HG03060 (cell line): ENCODE data around the gene KCNMA1.

Experiments used
- ATAC-seq: cut with Tn5 transposase; IDR thresholded peaks from one replicate; pipeline ENCODE4 v1.9.1; 2021; ENCODE audit warnings: low read depth, moderate number of reproducible peaks; ENCODE audit not compliant: unreplicated experiment

KCNMA1 gene

DNA sequence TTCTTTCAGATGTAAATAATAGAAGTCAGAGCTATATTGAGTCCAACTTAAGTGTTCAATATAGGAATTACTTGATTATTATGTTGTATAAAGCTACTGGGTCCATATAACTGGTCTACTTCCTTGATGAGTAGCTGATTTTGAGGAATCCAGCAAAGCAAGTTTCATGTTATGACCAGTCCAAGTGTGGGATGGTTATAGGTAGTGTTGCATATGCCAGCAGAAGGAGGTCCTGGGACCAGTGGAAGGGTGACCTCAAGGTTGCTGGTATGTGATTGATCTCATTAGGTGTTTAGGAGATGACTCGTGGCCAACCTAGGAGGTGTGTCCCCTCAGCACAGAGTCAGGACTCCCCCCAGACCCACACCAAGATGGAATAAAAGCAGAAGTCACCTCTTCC lies 551.5 kb downstream of the KCNMA1 start:
- ATAC-seq, result no peak

DNA sequence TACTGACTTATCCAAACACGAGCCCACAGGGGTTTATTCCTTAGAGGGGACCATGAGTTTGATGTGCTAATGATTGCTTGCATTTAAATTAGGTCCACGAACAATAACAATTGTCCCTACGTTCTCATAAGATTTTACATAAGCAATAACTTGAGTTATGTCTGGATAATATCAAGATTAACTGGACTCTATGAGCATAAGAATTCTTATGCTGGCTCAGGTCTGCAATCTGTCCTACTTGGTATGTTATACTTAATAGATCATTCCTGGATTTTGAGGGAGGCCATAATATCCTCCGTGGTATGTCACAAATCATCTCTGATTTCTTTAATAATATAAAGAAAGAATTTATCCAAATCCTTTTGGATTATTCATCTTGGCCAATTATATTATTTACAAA lies 552.3 kb downstream of the KCNMA1 start:
- ATAC-seq, result no peak

DNA sequence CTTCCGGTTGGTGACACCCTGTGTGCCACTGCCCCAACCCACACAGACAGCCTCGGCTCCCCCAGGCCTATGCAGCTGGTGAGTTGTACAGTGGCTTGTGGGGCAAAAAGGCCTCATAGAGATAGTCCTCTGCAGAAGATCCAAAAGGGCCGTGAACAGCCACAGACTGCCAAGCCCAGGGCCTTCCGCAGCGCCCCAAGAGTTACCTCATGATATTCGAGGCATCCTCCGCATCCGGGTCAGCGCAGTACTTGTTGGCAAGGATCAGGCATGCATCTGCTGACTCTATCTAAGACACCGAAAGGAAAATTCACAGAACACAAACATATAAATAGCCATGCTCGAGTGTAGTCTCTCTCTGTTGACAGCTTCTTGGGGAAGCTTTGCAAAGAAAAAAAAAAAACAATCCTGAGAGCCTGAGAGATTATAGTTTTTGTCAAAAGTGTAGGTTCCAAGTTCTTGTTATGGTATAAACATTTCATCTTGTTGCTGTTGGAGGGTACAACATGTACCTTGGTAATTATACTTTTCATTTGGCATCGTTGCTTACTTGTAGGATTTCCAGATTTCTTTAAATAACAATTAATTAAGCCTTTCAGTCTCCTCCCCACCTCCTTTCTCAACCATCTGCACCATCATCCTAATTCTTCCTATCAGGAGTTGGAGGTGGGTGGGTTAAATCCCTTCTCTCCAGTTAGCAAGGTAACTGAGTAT lies 553.0 kb downstream of the KCNMA1 start:
- no peak for ATAC-seq

DNA sequence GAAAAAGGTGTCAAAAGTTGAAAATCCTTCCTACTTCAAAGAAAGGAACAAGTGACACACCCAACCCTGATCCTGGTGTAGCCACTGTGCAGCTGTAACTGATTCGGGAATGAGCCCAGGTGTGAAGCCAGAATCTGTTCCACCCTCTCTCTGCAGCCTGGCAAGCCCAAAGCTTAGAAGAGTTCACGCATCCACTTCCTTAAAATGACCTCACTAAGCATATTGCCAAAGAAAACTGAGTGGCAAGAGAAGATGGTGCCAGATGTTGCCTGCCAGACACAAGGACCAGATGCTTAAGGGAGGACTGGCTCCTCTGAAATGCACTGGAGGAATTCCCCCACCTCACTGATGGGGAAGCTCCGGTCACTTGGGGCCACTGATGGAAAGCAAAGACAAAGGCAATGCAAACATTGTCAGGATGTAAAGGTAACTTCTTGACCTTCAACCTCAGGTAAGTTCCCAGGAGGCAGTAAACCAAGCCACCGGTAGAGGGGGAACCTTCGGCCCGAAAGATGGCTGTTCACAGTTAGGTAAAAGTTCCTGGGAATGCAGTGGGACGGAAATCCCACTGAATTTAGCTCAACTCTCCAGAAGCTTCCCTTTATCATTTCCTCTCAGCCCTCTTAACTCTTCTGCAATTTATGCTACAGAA lies 554.9 kb downstream of the KCNMA1 start:
- no peak for ATAC-seq

DNA sequence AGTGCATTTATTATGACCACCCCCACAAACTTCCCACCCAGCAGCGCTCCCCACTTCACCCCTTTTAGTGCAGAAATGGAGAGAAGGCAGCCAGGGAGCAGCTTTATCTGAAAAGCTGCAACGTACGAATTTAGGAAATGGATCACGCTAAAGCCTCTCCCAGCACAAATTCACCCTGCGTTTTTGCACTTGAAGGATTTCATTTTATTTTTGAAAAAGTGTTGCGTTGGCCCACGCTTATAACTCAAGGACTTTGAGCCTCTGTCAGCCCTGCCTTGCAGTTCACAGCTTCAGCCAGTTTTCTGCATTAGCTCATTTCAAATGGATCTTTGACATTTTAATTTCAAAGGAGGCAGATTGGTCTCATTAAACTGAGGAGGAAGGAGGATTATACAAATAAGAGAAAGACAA lies 556.1 kb downstream of the KCNMA1 start:
- ATAC-seq, result no peak

DNA sequence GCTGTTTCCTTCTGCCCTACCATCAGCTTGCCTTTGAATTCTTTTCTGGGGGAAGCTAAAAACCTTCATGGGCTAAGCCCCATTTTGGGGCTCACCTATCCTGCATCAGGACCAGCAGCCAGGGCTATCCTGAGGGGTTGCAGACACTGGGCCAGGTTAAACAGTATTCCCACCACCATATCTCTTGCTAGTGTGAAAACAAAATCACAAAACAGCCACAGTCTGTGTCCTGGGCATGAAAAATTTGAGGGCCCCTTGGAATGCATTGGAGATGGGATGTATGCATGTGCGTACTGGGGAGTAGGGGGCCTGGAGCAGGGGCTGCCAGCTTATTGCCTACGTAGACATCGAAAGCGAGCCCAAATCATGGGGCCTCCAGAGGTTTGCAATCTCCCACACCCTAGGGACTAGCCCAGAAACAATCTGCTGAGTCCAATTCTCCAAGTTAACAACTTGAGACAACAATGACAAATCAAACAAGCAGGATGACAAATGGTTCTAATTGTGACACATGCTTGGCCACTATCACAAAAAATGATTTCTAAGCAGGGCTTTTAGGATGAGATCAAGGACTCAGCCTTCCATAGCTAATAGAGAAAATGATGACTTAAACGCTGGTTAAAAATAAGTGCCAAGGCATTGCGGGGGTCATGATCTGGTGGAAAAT lies 557.1 kb downstream of the KCNMA1 start:
- ATAC-seq, result no peak

DNA sequence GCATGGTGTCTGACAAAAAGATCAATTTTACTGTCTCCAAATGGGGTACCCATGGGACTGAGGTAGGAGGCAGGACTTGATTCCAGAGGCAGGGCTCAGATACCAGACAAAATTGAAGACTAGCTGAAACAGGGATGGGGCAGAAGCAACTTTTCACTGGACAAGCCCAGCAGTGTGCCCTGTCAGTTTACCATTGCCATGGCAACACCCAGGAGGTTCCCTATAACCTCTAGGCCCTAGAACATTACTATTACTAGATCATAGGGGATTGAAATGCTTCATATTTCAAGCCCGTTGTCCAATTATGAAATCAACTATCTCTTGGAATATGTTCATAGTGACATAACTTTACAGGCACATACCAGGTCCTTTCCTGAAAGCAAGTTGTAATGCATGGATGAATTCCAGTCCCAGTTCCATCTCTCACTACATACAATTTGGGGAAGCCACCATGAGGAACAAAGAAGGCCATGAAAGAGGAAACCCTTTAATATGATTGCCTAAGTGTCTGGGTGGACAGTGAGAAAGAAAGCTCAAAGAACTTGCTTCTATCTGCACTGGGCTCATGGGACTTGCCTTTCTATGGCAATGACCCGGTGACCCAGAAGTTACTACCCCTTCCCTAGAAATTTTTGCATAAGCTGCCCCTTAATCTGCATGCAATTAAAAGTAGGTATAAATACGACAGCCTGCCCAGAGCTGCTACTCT lies 557.9 kb downstream of the KCNMA1 start:
- no peak for ATAC-seq

DNA sequence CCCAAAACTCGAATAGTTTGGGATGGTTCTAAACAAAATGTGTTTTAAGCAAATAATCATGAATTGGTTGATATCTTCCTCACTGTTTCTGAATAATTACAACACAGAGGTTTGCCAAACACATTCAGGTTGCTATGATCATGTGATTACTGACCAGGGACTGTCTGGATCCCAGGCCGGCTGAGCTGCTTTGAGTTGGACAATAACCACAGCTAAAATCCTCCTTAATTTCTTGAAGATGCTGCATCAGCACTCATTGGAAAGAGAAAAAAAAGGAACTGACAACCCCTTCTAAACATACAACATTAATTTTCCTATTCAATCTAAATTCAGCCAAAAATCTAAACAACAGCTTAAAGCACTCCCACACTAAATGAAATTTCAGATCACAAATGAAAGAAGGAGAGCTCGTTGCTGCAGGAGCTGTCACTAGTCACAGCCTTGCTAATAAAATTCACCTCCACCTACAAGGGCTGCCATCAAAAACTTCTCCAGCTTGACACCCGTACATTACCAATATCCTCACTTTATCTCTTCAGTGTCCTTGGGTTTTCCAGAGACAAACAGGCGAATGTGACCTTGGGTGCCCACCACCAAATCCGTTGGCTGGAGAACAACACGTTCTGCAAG lies 560.2 kb downstream of the KCNMA1 start:
- no peak for ATAC-seq

DNA sequence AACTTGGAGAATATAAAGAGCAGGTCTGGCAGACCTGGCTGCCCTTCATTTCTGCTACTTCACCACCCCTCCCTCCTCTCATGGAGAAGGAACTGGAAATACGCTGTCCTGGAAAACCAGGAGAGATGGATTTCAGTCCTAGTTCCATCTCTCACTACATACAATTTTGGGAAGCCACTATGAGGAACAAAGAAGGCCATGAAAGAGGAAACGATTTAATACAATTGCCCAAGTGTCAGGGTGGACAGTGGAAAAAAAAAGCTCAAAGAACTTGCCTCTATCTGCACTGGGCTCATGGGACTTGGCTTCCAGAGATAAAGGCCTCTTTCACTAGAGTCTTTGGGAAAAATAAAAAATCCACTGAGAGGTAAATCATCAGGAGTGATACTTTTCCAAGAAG lies 561.7 kb downstream of the KCNMA1 start:
- no peak for ATAC-seq

DNA sequence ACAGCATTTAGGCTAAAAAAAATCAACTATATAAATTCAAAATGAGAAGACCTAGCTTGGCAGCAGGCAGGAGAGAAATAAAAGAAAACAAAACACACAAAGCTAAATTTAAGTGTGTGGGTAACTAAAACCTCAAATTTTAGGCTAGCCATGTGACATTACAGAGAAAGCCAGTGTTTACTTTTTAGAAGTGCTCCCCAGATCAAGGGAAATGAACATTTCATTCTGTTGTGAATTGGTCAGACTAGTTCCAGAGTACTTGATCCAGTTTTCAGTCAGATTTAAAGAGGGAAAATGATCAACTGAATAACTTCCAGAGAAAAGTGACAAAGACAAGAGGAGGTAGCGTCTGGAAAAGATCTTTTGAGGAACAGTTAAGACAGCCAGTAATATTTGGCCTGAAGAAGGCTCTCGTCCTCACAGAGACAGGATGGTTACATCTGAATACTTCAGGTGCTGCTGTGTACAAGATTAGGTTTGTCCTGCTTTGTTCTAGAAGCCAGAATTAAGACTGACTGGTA lies 563.4 kb downstream of the KCNMA1 start:
- no peak for ATAC-seq

DNA sequence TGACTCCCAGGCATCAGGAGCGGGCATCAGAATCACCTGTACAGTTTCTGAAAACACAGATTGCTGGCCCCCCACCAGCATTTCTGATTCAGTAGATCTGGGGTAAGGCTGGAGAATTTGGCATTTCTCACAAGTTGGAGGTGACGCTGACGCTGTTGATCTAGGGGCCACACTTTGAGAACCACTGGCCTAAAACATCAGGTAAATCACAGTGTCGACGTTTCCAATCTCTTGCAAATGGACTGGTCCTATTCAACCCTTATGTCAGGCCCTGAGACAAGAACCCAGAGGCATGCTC lies 564.0 kb downstream of the KCNMA1 start:
- no peak for ATAC-seq

DNA sequence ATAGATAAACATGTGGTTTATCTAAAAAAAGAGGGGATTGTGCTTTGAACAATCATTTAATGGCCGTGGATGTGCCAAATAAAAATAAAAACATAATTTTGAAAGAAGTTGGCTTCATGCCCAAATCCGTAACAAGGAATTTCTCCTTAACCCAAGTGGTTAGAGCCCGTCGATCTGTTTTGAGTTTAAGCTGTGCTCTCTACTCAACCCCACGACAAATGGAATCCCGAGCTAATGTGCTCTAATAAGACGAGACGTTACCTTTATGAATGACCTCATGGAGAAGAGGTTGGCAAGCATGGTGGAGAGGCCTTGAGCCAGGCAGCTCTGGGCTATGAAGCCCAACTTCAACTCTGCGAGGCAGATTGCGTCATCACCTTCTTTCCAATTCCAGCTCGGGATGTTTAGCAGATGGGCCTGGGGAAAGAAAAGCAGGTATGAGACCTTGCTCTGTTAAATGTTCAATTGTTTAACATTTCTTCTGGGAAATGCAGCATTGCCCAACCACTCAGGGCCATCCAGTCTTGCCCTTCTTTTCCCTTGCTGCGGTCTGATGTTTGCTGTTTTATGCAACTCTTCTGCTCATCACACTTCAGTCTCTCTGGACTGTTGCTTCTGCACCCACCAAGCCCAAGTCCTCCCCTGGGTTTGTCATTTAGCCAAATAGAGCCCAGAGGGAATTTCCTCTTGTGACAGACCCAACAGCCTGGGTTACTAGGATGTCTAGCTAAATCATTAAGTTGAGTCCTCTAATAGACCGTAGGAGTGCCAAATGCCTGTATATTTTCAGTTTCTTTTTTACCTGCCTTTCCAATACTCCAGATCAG lies 564.6 kb downstream of the KCNMA1 start:
- ATAC-seq, result no peak

DNA sequence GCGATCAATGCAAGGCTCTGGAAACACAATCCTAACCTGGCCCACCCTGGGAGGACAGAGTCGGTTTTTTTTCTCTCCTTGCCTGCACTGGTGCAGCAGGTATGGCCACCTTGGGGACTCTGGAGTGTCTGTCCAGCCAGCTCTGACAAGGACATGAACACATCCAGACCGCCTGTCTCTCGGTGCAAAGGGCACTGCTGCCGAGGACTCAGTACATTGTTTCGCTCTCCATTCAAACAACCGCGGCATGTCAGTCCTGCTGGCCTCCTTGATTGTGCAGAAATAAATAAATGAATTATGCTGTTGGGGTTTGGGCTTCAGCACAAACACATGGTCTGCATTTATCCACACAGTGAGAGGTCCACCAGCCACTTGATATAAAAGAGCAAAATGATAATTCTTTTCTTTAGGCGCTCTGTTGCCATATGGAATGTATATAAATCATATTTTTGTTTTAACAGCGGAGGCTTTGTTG lies 565.2 kb downstream of the KCNMA1 start:
- ATAC-seq, result no peak

DNA sequence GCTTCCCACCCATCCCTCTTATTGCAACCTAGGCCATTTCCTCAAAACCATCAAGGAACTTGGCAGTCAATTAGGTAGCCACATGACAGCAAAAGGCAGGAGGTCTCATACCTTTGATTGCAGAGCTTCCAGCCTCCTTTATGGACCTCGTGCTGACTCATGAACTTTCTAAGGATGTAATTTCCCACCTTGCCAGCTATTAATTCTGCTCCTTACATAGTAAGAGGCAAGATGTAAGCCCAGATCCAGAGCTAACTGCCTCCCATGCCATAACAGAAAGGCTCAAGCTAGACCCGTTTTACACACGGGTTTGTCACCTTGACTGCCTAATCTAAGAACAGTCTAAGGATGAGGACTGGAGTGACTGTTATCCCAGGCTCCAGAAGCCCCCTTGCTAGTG lies 565.7 kb downstream of the KCNMA1 start:
- ATAC-seq, result no peak

DNA sequence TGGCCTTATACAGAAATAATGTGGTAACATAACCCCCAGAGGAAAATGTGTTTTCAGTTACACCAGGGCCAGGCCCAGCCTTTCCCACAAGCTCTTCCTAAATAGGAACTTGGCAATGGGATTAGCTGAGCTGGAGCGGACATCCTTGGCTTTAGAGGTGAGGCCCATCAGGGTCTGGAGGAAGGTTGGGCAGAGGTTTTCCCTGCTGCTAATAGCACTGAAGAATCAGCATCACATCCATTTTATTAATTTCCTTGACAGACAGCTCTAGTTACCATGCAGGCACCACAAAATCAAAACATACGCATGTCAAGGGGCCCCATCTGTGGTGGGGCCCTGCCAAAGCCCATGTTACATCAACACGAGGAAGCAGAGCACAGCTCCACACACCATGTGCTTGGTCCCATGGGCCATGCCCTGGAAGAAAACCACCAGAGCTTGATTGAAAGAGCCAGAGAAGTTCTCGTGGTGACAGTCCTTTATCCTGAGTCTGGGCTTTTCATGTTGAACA lies 566.6 kb downstream of the KCNMA1 start:
- ATAC-seq, result no peak

DNA sequence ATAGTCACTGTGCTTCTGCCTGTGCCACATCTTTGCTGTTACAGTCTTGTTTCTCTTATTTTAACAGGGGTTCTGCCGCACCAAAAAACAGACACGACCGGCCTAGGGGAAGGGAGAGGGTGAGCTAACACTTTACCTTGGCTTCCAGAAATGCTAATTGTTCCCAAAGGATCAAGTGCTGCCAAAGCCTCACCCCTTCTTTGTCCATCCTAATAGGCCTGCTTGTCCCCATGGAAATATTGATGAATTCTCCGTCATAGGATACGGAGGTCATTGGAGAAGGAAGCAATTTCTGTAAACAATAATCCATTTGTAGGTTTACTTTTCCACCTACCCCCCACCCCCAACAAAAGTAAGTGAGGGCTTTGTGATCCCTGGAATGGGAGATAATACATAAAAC lies 567.3 kb downstream of the KCNMA1 start:
- no peak for ATAC-seq

DNA sequence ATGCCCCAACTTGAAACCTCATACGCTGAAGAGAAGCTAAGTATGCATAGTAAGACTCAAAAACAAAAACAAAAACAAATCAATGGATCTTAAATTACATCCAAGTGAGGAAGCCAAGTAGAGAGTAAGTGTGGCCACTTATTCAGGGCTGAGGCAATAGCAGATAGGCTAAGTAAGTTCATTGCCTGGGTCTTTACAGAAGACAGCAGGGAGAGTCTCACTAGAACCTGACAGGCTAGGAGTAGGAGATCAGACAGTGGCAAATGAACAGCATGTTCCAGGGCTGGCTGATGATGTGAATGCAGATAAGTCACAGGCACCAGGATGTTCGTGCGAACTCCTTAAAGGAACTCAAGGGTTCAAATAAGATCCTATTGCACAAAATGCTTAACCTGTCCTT lies 568.6 kb downstream of the KCNMA1 start:
- ATAC-seq, result no peak

DNA sequence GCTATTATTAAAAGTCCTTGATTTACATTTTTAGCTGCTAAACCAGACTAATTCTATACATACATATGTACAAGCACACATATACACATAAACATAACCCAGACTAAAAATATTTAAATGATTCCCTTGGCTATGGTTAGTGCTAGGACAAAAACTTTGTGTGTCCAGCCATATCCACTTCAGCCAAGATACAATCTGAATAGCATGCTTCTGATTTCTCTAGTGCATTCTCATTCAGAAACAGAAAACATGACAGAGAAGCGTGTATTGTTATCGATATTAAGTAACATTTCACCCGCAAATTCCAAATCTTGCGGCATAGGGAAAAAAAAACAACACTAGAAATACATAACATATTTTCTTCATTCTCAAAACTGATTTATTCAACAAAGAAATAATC lies 569.3 kb downstream of the KCNMA1 start:
- ATAC-seq, result no peak

DNA sequence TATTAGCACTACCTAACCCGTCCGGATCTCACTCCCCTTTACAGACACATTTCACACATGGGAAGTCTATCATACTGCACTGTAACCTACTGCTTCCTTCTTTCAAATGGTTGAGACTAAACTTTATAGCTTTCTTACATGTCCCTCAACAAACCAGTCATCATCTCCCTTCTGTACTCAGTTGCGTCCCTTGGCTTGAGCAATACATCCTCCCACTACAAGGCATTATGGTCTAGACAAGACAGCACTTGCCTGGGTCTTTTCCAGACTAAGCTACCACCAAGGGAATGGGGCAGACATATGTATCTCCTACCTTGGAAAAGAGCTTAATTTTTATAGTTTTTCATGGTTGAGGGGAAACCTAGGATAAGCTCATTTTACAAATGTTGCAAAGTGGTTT lies 575.2 kb downstream of the KCNMA1 start:
- ATAC-seq, result no peak

DNA sequence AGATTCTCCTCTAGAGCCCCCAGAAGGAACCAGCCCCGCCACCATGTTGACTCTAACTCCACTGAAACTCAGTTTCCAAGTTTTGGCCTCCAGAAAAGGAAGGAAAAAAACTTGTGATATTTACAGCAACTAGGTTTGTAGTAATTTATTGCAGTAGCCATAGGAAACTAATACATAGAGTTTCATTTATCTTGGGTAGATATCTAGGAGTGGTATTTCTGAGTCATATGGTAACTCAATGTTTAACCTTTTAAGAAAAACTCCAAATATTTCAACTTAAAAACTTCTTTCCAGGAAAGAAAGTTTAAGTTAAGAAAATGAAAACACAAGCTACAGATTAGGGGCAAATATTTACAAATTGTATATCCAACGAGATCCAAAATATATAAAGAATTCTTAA lies 576.7 kb downstream of the KCNMA1 start:
- no peak for ATAC-seq
